Suppressor macrophage (primary cell): ENCODE measurements around the gene ADCY1.

ENCODE experiments used
- DNase-seq, 4 experiments: peaks; one replicate each; pipeline ENCODE4 v3.0.0-alpha.2; 2020 to 2022

ADCY1 gene

DNA sequence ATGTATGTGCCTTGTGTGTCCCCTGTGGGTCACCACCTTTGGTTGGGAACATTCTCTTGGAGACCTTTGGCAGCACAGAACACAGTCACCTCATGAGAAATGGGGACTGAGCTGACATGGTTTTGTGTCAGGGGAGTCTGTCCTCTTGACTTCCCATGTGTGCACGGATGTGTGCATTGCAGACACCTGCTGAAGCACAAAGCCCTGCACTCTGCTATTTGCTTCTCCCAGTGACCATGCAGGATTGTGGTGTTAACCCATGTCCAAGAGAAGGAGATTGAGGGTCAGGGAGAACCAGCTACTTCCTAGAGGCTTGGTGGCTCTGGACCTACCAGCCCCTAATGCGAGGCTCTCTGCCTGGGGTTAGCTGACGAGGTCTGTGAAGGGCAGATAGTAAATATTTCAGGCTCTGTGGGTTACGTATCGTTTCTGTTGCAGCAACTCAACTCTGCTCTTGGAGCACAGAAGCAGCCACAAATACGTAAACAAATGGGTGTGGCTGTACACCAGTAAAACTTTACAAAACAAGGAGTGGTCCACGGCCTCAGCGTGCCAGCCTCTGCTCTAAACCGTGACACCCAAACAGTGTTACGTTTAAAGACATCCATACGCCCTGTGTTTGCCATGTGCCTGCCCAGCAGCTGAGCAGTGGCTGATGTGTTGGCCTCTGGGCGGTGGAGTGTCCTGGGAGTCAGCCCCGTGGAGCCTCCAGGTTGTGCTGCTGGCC lies 51.7 kb downstream of the ADCY1 start:
- DNase-seq = no peak

DNA sequence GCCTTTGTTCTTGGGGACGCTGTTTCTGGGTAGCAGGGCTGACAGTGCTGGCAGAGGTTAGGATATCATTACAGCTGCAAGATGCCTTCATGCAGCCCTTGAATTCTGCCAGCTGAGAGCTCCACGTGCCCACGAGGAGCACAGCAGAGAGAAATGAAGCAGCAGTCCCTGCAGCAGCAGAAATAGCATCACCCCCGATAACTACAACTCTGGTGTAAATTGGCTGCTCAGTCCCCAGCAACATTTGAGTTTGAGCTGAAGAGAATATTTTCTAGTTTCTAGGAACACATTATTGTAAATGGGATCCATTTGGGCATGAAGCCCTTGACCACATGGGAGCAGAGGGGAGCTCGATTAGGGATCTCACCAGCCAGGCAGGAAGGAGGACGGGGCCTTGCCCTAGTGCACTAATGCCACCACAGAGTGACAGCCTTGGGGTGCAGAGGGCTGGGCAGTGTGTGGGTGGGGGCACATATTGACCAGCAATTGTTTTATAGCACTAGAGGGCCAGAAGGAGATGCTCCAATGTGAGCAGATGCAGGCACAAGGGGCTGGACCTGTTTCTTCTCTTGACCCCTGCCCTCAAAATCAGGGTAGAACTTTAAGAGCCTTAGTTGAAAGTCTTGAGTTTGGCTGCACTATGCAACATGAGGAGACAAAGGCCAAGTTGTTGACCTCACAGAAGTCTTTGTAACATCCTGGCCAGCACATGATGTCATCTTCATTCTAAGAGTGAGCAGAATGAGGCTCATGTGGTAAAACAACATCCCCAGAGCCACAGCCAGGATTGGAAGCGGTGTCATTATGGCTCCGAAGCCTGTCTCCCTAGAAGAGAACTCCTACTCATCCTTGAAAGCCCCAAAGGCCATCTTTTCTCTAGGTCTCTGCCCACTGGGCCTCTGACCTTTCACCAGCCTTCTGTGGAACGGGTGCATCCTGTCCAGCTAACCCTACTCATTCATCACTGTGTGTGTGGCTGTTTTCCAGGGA lies 52.6 kb downstream of the ADCY1 start:
- no peak for DNase-seq

DNA sequence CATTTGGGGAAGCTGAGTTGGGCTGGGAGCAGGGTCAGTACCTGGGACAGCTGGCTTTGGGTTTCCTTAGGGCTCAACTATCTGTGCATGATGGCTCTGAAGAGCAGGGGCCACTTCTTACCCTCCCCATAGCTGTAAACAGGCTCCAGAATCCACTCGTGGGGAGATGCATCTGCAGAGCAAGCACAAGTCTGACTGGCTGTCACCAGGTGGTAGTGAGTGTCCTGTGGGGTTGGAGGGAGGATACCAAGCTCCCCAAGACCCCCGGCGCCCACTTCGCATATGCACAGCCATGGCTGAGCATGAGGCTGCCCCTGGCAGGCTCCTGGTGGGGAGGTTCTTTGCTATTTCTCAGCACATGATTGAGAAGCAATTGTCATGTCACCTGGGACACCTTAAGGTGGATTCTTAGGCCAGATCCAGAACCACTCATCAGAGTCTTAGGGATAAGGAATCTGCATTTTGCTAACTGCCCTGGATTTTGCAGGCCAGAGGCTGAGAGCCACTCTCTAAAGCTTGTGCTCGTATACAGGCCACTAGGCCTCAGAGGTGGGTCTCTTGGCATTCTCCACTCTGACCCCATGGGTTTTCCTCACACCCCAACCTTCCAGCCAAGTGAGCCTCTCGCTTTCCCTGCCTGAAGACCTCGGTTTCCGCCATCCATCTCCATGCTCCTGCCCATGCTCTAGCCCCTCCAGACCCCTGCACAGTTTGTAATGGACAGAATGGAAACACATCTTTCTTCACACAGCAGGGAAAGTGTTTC lies 53.7 kb downstream of the ADCY1 start:
- no peak for DNase-seq

DNA sequence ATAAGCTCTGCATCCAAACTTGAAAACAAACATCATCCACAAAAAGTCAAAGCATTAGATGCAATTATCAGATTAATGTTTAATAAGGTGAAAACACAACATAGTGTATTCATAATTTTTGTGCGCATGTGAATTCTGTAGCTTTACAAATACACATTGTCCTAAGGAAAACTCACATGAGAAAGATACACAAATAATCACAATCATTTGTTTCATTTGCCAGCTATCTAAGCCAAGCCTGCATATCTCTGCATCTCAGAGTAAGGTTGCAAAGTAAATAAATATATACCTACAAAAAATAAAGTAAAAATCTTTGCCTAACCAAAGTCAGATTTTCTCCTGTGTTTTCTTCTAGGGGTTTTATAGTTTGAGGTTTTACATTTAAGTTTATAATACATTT lies 57.4 kb downstream of the ADCY1 start:
- DNase-seq = no peak

DNA sequence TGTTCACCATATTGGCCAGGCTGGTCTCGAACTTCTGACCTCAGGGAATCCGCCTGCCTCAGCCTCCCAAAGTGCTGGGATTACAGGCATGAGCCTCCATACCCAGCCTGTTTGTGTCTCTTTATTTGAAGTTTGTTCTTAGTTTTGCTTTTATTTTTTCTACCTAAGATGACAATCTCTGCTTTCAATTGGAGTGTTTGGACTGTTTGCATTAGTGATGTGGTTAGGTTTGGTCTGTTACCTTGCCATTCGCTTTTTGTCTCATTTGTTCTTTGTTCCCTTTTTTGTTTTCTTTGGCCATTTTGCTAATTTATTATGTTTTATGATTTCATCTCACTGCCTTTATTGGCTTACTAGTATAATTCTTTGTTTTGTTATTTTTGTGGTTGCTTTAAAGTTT lies 62.6 kb downstream of the ADCY1 start:
- no peak for DNase-seq

DNA sequence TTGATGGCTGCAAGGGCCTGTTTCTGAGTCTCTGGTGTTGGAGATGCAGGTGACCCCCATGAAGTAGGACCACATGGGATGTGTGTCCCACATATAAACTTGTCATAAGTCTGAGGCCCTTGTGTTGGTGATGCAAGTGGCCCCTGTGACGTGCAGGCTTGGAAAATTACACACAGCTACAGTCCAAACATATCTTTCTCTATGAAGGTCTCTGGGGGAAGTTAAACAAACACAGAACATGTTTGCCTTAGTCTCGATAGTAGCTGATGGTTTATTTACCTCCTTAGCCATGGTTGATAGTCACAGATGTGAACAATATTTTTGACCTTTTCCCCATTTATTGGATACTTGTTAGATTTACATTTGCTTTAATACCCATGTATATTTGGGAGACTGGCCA lies 64.7 kb downstream of the ADCY1 start:
- DNase-seq = no peak

DNA sequence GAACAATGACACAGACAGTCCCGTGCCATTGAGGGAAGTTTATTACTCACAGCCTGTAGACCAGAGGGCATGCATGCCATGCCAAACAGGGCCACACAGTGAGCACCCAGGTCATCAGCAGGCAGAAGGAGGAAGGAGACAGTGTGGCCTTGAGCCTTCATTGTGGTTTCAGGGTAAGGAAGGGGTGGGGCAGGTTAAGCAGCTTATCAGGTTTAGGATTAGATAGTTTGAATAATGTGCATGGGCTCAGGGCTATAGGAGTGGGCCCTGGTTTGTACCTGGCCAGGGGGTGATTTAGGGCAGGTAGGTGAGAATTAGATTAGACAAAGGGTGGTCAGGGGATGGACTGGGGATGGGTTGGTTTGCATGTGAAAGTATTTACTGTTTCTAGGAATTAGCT lies 67.9 kb downstream of the ADCY1 start:
- DNase-seq = no peak

DNA sequence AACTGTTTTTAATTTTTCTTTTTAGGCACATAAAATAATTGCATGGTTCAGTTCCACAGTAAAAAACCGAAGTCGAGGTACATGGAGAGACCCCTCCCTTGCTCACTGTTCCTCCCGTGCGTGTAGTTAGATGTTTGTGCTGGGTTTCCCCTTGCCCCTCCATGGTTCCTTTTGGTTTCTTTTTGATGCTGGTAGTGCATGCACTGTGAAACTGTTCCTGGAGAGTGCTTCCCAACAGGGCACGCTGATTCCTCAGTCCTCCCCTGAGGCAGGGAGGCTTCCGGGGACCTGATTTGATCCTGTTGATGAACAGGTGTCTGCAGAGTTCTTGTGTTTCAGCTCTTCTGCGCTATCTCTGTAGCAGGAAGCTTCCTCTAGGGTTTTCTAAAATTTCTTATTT lies 69.5 kb downstream of the ADCY1 start:
- DNase-seq = no peak

DNA sequence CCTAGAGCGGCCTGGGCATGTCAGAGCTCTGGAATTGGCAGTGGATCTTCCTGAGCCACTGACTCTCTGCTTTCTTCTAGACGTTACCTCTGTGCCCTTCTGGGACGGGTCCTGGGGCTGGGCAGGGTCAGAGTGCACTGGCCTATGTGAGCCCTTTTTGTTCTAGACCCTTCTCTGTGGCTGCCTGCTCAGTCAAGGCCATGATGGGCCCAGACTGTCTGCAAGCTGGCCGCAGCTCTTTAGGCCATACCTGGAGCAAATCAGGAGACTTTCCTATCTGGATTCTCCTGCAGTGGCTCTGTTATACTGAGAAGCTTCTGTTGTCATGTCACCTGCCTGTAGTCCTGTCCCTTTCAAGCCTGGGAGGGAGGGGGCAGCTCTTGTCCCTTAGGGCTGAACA lies 70.1 kb downstream of the ADCY1 start:
- DNase-seq = no peak

DNA sequence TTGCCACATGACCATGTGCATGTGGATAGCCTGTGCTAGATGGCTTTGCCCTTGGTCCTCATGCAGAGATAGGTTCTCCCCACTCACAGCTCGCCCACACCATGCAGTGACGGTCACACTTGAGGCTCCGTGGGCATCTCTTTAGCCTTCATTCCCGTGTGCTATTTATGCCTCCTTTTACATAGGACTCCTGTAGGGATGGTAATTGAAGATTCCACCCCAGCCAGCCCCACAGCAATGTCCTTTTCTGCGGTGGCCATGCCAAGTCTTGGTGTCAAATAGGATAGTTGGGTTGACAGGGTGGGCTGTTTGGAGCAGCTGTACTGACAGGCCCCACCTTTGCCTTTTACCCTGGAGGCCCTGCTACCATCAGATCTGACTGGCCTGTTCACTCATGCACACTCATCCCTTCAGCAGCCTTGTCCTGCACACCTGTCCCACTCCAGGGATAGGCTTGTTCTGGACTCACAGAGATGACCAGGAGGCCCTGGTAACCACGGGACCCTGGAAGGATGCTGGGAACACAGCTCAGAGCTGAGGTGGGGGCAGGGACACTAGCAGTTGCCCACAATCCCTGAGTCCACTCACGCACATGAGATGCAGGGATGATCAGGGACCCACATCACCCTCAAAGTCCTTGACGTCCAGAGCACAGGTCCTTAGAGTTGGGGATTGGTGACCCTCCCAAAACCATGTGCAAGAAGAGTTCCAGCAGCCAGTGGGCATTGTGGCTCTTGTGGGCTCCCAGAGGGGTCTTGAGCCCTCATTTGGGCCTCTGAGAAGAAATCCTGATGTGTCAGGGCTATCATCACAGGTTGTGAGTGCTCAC lies 71.2 kb downstream of the ADCY1 start:
- no peak for DNase-seq

DNA sequence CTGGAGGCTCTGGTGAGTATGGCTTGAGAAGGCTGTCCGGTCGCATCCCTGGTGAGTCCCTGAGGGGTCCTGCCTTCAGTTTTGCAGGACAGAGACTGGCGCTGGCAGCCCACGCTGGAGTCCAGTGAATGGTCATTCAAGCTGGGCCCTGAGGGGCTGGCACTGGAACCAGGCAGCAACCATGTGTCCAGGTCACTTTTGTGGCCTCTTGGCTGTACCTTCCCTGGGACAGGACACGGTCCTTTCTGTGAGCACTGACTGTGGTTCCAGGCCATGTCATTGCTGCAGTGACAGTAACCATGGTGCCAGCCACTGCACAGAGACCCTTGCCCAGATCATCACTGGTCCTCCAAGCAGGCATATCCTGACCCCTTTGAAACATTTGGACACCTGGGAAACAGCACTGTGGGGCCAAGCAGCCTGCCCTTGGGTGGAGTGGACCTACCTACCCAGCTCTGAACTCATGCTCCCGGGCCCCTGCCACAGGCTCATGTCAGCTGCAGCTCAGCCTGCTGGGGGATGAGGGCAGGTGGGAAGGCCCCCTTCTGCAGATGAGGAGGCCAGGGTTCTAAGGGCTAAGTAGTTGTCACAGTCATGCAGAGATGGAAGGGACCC lies 72.1 kb downstream of the ADCY1 start:
- DNase-seq = no peak

DNA sequence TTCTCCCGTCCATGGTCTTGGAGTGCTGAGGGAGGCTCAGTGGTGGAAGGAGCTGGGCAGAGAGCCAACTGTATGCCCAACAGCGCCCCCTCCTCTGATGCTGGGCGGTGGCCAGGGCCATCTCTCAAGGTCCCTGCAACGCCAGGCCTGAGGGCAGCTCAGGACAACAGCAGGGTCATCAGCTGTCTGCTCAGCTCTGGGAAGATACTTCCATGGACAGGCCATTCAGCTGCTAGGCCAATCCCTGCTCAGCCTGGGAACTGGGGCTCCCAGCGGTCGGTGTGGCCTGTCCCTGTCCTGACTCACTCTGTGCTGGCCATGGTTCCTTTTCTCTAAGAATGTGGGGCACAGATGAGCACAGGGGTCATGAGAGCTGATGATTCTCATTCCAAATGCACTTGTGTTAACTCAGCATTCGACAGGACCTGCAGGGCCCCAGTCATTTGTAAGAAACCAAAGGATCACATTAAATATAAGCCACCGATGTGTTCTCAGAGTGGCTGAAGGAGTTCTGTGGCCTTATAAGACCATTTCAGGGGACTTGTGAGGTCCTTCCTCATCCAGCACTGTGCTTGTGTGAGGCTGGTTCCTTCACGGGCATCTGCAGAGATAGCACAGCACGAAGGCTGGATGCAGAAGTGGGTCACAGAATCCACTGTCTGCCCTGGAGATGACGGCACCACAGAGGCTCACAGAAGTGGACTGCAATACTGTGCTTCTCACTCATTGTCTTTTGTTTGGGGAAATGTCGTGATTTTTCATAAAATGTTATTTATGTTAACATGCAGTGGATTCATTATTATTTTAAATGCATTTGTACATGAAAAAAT lies 73.0 kb downstream of the ADCY1 start:
- no peak for DNase-seq

DNA sequence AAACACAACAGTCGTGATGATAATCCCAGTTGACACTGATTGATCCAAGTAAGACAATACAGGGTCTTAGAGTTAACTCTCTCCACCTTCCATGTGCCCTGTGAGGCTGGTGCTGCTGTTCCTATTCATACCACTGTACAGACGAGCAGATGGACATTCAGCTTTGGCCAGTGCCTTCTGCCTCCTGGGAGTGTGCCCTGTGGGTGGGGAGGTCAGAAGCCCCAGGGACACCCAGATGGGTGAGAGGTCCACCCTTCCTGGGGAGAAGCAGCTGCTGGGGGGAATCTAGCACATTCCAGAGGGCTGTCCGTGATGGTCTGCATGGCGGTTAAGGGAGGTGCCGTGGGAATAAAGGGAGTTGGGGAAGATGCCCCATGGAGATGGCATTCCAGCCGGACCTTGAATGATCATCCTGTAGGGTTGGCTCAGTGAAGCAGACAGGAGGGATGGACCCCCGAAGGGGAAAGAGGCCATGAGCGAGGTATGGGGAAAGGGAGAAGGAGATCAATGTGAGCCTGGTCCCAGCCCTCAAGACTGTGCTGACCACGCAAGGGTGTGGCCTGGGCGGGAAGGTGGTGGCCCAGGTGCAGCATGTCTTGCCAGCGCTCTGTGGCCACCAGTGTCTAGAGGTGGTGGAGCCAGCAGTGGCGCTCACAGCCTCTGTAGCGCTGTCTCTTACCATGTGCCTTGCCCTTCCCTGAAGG lies 74.0 kb downstream of the ADCY1 start:
- no peak for DNase-seq

DNA sequence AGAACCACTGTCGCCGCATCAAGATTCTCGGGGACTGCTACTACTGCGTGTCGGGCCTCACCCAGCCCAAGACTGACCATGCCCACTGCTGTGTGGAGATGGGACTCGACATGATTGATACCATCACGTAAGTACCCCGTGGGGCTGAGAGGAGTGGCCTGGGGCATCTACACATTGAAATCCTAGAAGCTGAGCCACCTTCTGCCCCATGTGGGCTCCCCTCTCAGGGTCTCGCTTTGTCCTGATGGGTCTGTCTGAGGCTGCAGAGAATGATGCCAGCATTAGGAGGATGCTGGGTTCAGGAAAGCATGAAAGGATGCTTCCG lies 74.5 kb downstream of the ADCY1 start:
- no peak for DNase-seq

DNA sequence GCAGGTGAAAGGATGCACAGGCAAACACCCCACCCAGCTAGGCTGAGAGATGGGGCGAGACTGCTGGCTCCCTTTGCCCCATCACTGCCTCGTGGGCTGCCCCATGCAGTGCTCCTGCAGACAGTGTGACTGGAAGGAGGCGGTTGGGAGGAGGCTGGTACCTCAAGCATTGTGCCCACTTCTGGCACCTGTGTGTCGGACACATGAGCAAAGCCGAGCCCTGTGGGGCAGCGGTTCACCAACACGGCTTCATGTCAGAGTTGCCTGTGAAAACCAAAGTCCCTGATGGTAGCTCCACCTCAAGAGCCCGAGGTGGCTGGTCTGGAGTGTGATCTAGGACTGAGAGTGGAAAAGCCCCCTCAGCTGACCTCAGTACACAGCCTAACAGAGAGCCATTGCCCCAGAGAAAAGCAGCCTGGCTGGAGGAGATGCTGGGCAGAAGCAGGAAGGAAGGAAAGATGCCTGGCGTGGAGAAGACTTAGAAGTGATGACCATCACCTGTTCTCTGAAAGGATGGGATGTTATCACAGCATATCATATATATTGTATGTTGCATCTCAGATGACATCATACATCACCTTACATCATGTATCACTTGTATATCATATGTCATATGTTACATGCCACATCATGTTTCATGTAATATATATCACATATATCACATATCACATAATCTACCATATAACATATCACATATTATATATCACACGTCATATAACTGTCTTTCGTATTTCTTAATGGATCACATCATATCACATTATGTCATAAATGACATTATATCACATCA lies 75.6 kb downstream of the ADCY1 start:
- no peak for DNase-seq

DNA sequence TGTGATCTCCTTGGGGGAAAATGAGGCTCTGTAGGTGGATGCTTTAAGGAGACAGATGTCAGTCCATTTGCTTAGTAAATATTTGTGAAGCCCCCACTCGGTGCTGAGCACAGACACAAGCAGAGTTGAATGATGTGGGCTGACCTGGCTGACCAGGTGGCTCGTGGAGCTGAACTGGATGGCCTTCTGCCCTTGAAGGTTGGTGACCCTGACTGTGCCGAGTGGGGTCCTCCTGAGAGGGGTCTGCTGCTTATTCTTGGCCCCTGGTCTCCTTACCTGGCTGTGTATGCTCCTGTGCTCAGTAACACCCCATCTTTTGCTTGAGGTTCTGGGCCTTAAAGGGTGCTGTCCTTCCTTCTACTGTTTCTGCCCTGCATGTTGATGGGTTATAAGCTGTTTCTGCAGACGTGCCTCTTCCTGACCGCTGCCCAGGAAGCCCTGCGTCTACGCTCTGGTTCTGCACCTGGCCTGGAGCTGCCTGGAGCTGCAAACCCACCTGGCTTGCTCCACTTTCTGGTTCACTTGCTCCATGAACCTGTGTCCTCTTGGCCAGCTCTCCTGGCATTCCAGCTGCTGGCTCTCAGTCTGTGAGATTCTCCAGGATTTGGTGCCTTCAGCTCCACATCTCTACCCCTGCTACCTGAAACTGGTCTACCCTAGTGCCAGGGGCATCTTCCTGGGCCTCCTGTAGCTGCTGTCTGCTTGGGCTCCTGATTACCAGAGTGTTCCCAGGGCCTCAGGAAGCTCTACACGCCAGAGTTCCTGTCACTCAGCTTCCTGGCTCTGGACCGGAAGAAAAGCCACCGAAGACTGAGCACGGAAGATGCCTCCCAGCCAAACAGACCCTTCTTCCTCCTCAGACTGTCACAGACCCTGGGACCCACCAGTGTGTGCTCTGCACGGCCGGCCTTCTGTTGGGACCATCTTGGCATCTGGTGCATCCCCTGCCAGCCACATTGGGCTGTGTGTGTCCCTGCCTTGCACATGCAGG lies 76.5 kb downstream of the ADCY1 start:
- DNase-seq = no peak

DNA sequence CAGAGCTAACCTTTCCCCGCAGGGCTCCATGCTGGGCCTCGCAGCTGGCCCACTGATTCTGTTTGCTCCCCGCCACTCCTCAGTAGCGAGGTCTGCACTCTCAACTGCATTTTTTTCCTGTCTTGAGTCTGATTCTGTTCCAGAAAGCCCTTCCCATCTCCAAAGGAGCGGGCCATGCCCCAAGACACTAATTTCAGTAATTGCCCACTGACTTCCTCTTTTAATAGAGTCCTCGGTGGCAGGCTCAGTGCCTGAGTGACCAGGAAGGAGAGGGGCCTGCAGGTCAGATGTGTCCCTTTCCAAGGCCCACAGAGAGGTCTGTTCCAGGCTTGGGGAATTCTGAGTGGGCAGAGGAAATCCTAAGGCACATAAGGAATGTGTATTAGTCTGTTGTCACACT lies 77.4 kb downstream of the ADCY1 start:
- DNase-seq = peak in 1 of 4 experiments; percentile 1

DNA sequence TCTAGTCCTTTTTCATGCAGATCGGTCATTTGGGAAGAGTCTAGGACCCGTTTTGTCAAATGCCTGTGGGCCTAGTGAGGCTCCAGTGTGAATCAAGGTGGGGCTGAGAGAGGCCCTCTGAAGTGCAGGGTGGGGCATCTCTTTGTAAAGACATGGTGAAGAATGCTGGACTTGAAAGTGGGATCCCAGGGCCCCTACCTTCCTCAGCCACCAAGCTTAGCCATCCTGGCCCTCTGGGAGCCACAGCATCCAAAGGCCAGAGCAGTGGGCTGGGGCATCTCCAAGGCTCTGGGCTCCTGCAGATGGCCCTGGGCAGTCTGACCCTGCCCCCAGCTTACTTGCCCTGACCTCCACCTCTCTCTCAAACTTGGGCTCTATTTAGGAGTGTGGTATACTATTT lies 78.5 kb downstream of the ADCY1 start:
- DNase-seq = no peak
